ENCODE data around the gene FCGBP.
A peak's percentile ranks its signal among the peaks of the same experiment; 100 is the strongest.

FCGBP gene

GRCh38 chr19:39923862-39924261 lies 10.6 kb downstream of the FCGBP start:
- H3K27ac ChIP-seq (ENCODE audit: low read depth, low read length) = no peak overlapping the region
- H4K8ac ChIP-seq (ENCODE audit: low read depth, low read length) = no peak overlapping the region
- no CpG with 5 or more reads among the region's 4 CpGs for WGBS (ENCODE audit: extremely low coverage, insufficient coverage, low lambda C conversion rate)
- H3K27me3 ChIP-seq (ENCODE audit: insufficient read depth, low read length, poor library complexity) = no peaks in the 10 kb centered on the region
- no peak overlapping the region for H2BK15ac ChIP-seq (replicated peaks; ENCODE audit: low read depth)
- H3K79me2 ChIP-seq (ENCODE audit: control insufficient read depth, insufficient read depth, low read length) = no peaks in the 10 kb centered on the region
- no peak overlapping the region for H3K23ac ChIP-seq (ENCODE audit: low read length)
- no peak overlapping the region for H2BK5ac ChIP-seq (ENCODE audit: low read length)
- no peak for DNase-seq
- H2BK120ac ChIP-seq (ENCODE audit: low read depth, low read length) = no peak overlapping the region
- no peak overlapping the region for H3K4me2 ChIP-seq (ENCODE audit: low read length)
- H3K9ac ChIP-seq (ENCODE audit: low read length) = no peak overlapping the region
- H3K36me3 ChIP-seq (ENCODE audit: control insufficient read depth, insufficient read depth, low read length) = no peaks in the 10 kb centered on the region
- H3K79me1 ChIP-seq (ENCODE audit: low read length) = no peaks in the 10 kb centered on the region
- no peak overlapping the region for H3K4ac ChIP-seq (ENCODE audit: low read depth, low read length)
- no peak overlapping the region for H4K5ac ChIP-seq (ENCODE audit: low read length)
- H3K18ac ChIP-seq (ENCODE audit: low read length) = no peak overlapping the region
- H3K56ac ChIP-seq (ENCODE audit: low read length) = no peak overlapping the region
- H3K4me1 ChIP-seq (ENCODE audit: control insufficient read depth, low read depth, low read length) = no peaks in the 10 kb centered on the region
- H2AK5ac ChIP-seq (ENCODE audit: low read length) = no peak overlapping the region
- no peak overlapping the region for H3K4me3 ChIP-seq (ENCODE audit: low read length)

GRCh38 chr19:39919976-39920375 lies 14.5 kb downstream of the FCGBP start:
- no peak overlapping the region for H2AK5ac ChIP-seq (ENCODE audit: low read length)
- no peak overlapping the region for H4K8ac ChIP-seq (ENCODE audit: low read depth, low read length)
- H2BK5ac ChIP-seq (ENCODE audit: low read length) = no peak overlapping the region
- H3K79me2 ChIP-seq (ENCODE audit: control insufficient read depth, insufficient read depth, low read length) = no peaks in the 10 kb centered on the region
- no peak overlapping the region for H3K4me2 ChIP-seq (ENCODE audit: low read length)
- H3K56ac ChIP-seq (ENCODE audit: low read length) = no peak overlapping the region
- H3K79me1 ChIP-seq (ENCODE audit: low read length) = no peaks in the 10 kb centered on the region
- H3K9ac ChIP-seq (ENCODE audit: low read length) = no peak overlapping the region
- no peaks in the 10 kb centered on the region for H3K4me1 ChIP-seq (ENCODE audit: control insufficient read depth, low read depth, low read length)
- H3K27ac ChIP-seq (ENCODE audit: low read depth, low read length) = no peak overlapping the region
- no peak overlapping the region for H2BK15ac ChIP-seq (replicated peaks; ENCODE audit: low read depth)
- no peak overlapping the region for H3K18ac ChIP-seq (ENCODE audit: low read length)
- DNase-seq = peak; percentile 3
- no peak overlapping the region for H2BK120ac ChIP-seq (ENCODE audit: low read depth, low read length)
- H3K4ac ChIP-seq (ENCODE audit: low read depth, low read length) = no peak overlapping the region
- H4K5ac ChIP-seq (ENCODE audit: low read length) = no peak overlapping the region
- no peaks in the 10 kb centered on the region for H3K36me3 ChIP-seq (ENCODE audit: control insufficient read depth, insufficient read depth, low read length)
- H3K4me3 ChIP-seq (ENCODE audit: low read length) = no peak overlapping the region
- no peak overlapping the region for H3K23ac ChIP-seq (ENCODE audit: low read length)
- no CpG with 5 or more reads among the region's 6 CpGs for WGBS (ENCODE audit: extremely low coverage, insufficient coverage, low lambda C conversion rate)
- no peaks in the 10 kb centered on the region for H3K27me3 ChIP-seq (ENCODE audit: insufficient read depth, low read length, poor library complexity)

DNA sequence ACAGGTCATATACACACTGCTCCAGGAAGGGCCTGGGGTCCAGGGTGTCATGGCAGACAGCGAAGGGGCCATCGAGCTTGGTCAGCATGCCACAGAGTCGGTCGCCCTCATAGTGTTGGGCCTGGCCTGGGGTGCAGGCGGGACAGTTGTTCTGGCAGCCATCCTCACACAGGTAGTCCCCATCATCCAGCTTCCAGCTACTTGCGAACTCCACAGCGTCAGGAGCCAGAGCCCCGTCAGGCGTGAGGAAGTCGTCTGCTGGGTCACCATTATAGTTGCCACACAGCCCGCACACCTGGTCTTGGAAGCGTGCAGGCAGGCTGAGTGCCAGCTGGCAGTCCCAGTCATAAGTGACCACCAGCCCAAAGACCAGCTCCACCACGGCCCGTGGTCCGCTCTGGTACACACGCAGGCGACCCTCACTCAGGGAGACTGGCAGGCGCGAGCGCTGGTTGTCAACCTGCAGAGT lies 16.2 kb downstream of the FCGBP start:
- Histone ChIP-seq H3K27me3 (ENCODE audit: insufficient read depth, low read length, poor library complexity) (no peaks in the 10 kb centered on the region), H2BK5ac (ENCODE audit: low read length) (no peak overlapping the region), H3K4me3 (ENCODE audit: low read length) (no peak overlapping the region), H4K8ac (ENCODE audit: low read depth, low read length) (no peak overlapping the region), H3K79me1 (ENCODE audit: low read length) (no peaks in the 10 kb centered on the region), H3K23ac (ENCODE audit: low read length) (no peak overlapping the region), H3K36me3 (ENCODE audit: control insufficient read depth, insufficient read depth, low read length) (no peaks in the 10 kb centered on the region), H3K27ac (ENCODE audit: low read depth, low read length) (no peak overlapping the region), H3K4ac (ENCODE audit: low read depth, low read length) (no peak overlapping the region), H3K9ac (ENCODE audit: low read length) (no peak overlapping the region), H2BK120ac (ENCODE audit: low read depth, low read length) (no peak overlapping the region), H2BK15ac (replicated peaks; ENCODE audit: low read depth) (no peak overlapping the region), H4K5ac (ENCODE audit: low read length) (no peak overlapping the region), H3K79me2 (ENCODE audit: control insufficient read depth, insufficient read depth, low read length) (no peaks in the 10 kb centered on the region), H3K18ac (ENCODE audit: low read length) (no peak overlapping the region), H3K56ac (ENCODE audit: low read length) (no peak overlapping the region), H3K4me1 (ENCODE audit: control insufficient read depth, low read depth, low read length) (no peaks in the 10 kb centered on the region), H3K4me2 (ENCODE audit: low read length) (no peak overlapping the region), H2AK5ac (ENCODE audit: low read length) (no peak overlapping the region)
- DNase-seq = no peak
- WGBS (ENCODE audit: extremely low coverage, insufficient coverage, low lambda C conversion rate) = no CpG with 5 or more reads among the region's 20 CpGs

GRCh38 chr19:39917561-39918182 lies 16.8 kb downstream of the FCGBP start:
- Histone ChIP-seq H3K4me2 (ENCODE audit: low read length) (no peak overlapping the region), H3K4ac (ENCODE audit: low read depth, low read length) (no peak overlapping the region), H3K9ac (ENCODE audit: low read length) (no peak overlapping the region), H3K4me3 (ENCODE audit: low read length) (no peak overlapping the region), H3K56ac (ENCODE audit: low read length) (no peak overlapping the region), H2BK120ac (ENCODE audit: low read depth, low read length) (no peak overlapping the region), H2BK15ac (replicated peaks; ENCODE audit: low read depth) (no peak overlapping the region), H4K5ac (ENCODE audit: low read length) (no peak overlapping the region), H2AK5ac (ENCODE audit: low read length) (no peak overlapping the region), H3K4me1 (ENCODE audit: control insufficient read depth, low read depth, low read length) (no peaks in the 10 kb centered on the region), H3K36me3 (ENCODE audit: control insufficient read depth, insufficient read depth, low read length) (no peaks in the 10 kb centered on the region), H2BK5ac (ENCODE audit: low read length) (no peak overlapping the region), H3K79me1 (ENCODE audit: low read length) (no peaks in the 10 kb centered on the region), H3K27me3 (ENCODE audit: insufficient read depth, low read length, poor library complexity) (no peaks in the 10 kb centered on the region), H3K27ac (ENCODE audit: low read depth, low read length) (no peak overlapping the region), H3K23ac (ENCODE audit: low read length) (no peak overlapping the region), H3K79me2 (ENCODE audit: control insufficient read depth, insufficient read depth, low read length) (no peaks in the 10 kb centered on the region), H4K8ac (ENCODE audit: low read depth, low read length) (no peak overlapping the region), H3K18ac (ENCODE audit: low read length) (no peak overlapping the region)
- WGBS (ENCODE audit: extremely low coverage, insufficient coverage, low lambda C conversion rate) = no CpG with 5 or more reads among the region's 9 CpGs
- no peak for DNase-seq

GRCh38 chr19:39916851-39917396 lies 17.5 kb downstream of the FCGBP start:
- H3K27ac ChIP-seq (ENCODE audit: low read depth, low read length) = no peak overlapping the region
- H2AK5ac ChIP-seq (ENCODE audit: low read length) = no peak overlapping the region
- H3K27me3 ChIP-seq (ENCODE audit: insufficient read depth, low read length, poor library complexity) = no peaks in the 10 kb centered on the region
- H4K8ac ChIP-seq (ENCODE audit: low read depth, low read length) = no peak overlapping the region
- H3K4me2 ChIP-seq (ENCODE audit: low read length) = no peak overlapping the region
- H3K9ac ChIP-seq (ENCODE audit: low read length) = no peak overlapping the region
- H2BK5ac ChIP-seq (ENCODE audit: low read length) = no peak overlapping the region
- no peak overlapping the region for H3K56ac ChIP-seq (ENCODE audit: low read length)
- no peaks in the 10 kb centered on the region for H3K79me2 ChIP-seq (ENCODE audit: control insufficient read depth, insufficient read depth, low read length)
- no peaks in the 10 kb centered on the region for H3K79me1 ChIP-seq (ENCODE audit: low read length)
- no peak for DNase-seq
- no peak overlapping the region for H2BK15ac ChIP-seq (replicated peaks; ENCODE audit: low read depth)
- no peaks in the 10 kb centered on the region for H3K36me3 ChIP-seq (ENCODE audit: control insufficient read depth, insufficient read depth, low read length)
- H4K5ac ChIP-seq (ENCODE audit: low read length) = no peak overlapping the region
- WGBS (ENCODE audit: extremely low coverage, insufficient coverage, low lambda C conversion rate) = no CpG with 5 or more reads among the region's 5 CpGs
- no peaks in the 10 kb centered on the region for H3K4me1 ChIP-seq (ENCODE audit: control insufficient read depth, low read depth, low read length)
- H3K23ac ChIP-seq (ENCODE audit: low read length) = no peak overlapping the region
- no peak overlapping the region for H3K4me3 ChIP-seq (ENCODE audit: low read length)
- H2BK120ac ChIP-seq (ENCODE audit: low read depth, low read length) = no peak overlapping the region
- H3K18ac ChIP-seq (ENCODE audit: low read length) = no peak overlapping the region
- no peak overlapping the region for H3K4ac ChIP-seq (ENCODE audit: low read depth, low read length)

DNA sequence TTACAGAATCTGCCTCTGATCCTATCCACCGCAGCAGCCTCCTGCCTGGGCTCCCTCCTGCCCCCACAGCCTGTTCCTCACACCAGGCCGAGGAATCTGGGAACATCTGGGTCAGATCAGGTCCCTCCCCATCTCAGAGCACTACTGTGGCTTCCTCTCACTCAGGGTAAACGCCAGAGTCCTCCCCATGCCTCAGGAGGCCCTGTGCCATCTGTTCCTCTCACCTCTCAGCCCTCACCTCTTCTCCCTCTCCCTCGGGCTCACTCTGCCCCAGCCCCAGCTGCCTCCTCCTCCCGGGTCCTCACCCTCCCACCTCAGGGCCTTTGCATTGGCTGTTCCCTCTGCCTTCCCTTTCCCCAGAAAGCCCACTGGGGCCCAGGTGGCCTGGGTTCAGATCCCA lies 18.2 kb downstream of the FCGBP start:
- no peaks in the 10 kb centered on the region for H3K27me3 ChIP-seq (ENCODE audit: insufficient read depth, low read length, poor library complexity)

More for the DNA sequence above, 18.2 kb downstream of the FCGBP start:
- H3K4ac ChIP-seq (ENCODE audit: low read depth, low read length) = no peak overlapping the region
- no peak overlapping the region for H3K4me2 ChIP-seq (ENCODE audit: low read length)
- H3K79me1 ChIP-seq (ENCODE audit: low read length) = no peaks in the 10 kb centered on the region
- no peak for DNase-seq
- no peak overlapping the region for H3K18ac ChIP-seq (ENCODE audit: low read length)
- no peak overlapping the region for H4K8ac ChIP-seq (ENCODE audit: low read depth, low read length)
- no peak overlapping the region for H2BK5ac ChIP-seq (ENCODE audit: low read length)
- no CpG with 5 or more reads among the region's 5 CpGs for WGBS (ENCODE audit: extremely low coverage, insufficient coverage, low lambda C conversion rate)
- H3K56ac ChIP-seq (ENCODE audit: low read length) = no peak overlapping the region
- no peaks in the 10 kb centered on the region for H3K79me2 ChIP-seq (ENCODE audit: control insufficient read depth, insufficient read depth, low read length)
- no peak overlapping the region for H2AK5ac ChIP-seq (ENCODE audit: low read length)
- H3K4me3 ChIP-seq (ENCODE audit: low read length) = no peak overlapping the region
- H3K36me3 ChIP-seq (ENCODE audit: control insufficient read depth, insufficient read depth, low read length) = no peaks in the 10 kb centered on the region
- H3K23ac ChIP-seq (ENCODE audit: low read length) = no peak overlapping the region
- H4K5ac ChIP-seq (ENCODE audit: low read length) = no peak overlapping the region
- H2BK15ac ChIP-seq (replicated peaks; ENCODE audit: low read depth) = no peak overlapping the region
- H3K9ac ChIP-seq (ENCODE audit: low read length) = no peak overlapping the region
- no peak overlapping the region for H2BK120ac ChIP-seq (ENCODE audit: low read depth, low read length)
- H3K27ac ChIP-seq (ENCODE audit: low read depth, low read length) = no peak overlapping the region
- no peaks in the 10 kb centered on the region for H3K4me1 ChIP-seq (ENCODE audit: control insufficient read depth, low read depth, low read length)

All from mesendoderm (in vitro differentiated cells).